NOMO-1 (cell line): Measurements from ENCODE around the gene ADCY1.
"Not testable (repeated sequence)": the region's sequence is repeated elsewhere in the genome, so short reads cannot be mapped to it uniquely, and the experiment has no call there.

Experiments
- DNase-seq, 2 experiments: peaks; one replicate each; lab custom pipeline; 2025; ENCODE audit not compliant: unreplicated experiment in 2 of 2; lab: John Stamatoyannopoulos, UW

The ADCY1 gene

GRCh38 chr7:45725231-45725630, 151.1 kb downstream of the ADCY1 start:
- not testable (repeated sequence) for DNase-seq

GRCh38 chr7:45726883-45727282, 152.7 kb downstream of the ADCY1 start:
- no peak for DNase-seq

- not testable (repeated sequence) for DNase-seq
These were observed 157.7 kb downstream of the ADCY1 start for GRCh38 chr7:45731692-45732443.

- not testable (repeated sequence) for DNase-seq
These were observed 164.8 kb downstream of the ADCY1 start for GRCh38 chr7:45738920-45739319.

GRCh38 chr7:45740573-45740972, 166.4 kb downstream of the ADCY1 start:
- DNase-seq: not testable (repeated sequence)

- DNase-seq: not testable (repeated sequence)
These were observed 174.8 kb downstream of the ADCY1 start for GRCh38 chr7:45748976-45749375.

GRCh38 chr7:45751352-45751751, 177.2 kb downstream of the ADCY1 start:
- not testable (repeated sequence) for DNase-seq

- not testable (repeated sequence) for DNase-seq
These were observed 182.2 kb downstream of the ADCY1 start for GRCh38 chr7:45756333-45756732.

- not testable (repeated sequence) for DNase-seq
These were observed 182.6 kb downstream of the ADCY1 start for GRCh38 chr7:45756757-45757156.

GRCh38 chr7:45759464-45759863, 185.3 kb downstream of the ADCY1 start:
- DNase-seq: not testable (repeated sequence)

- DNase-seq: not testable (repeated sequence)
These were observed 187.5 kb downstream of the ADCY1 start for GRCh38 chr7:45761545-45762205.

GRCh38 chr7:45762225-45762994, 188.2 kb downstream of the ADCY1 start:
- DNase-seq: peak in 1 of 2 experiments; percentile 6

GRCh38 chr7:45768516-45769394, 194.6 kb downstream of the ADCY1 start:
- peak; percentile 87 to 90 for DNase-seq

GRCh38 chr7:45769626-45770025, 195.5 kb downstream of the ADCY1 start:
- not testable (repeated sequence) for DNase-seq
